CMK (cell line): ENCODE measurements around the gene SRM.
A peak's percentile ranks its signal among the peaks of the same experiment; 100 is the strongest.
"Not testable (repeated sequence)": the region's sequence is repeated elsewhere in the genome, so short reads cannot be mapped to it uniquely, and the experiment has no call there.

ENCODE experiments used
- DNase-seq: peaks from one replicate; pipeline ENCODE4 v3.0.0-alpha.2; 2010; ENCODE audit warnings: low read depth

SRM gene

GRCh38 chr1:11059968-11060830, at the start of gene SRM:
SRM (minus strand) TSS chr1:11060018; CDS start chr1:11059943, 75 bp downstream.
- DNase-seq = peak; percentile 85

- no peak for DNase-seq
Measured at GRCh38 chr1:11109047-11109760, 49.4 kb upstream of the SRM start.

GRCh38 chr1:11107599-11107998, 47.8 kb upstream of the SRM start:
- DNase-seq = no peak

- DNase-seq = no peak
Measured at GRCh38 chr1:11105586-11105985, 45.8 kb upstream of the SRM start.

DNA sequence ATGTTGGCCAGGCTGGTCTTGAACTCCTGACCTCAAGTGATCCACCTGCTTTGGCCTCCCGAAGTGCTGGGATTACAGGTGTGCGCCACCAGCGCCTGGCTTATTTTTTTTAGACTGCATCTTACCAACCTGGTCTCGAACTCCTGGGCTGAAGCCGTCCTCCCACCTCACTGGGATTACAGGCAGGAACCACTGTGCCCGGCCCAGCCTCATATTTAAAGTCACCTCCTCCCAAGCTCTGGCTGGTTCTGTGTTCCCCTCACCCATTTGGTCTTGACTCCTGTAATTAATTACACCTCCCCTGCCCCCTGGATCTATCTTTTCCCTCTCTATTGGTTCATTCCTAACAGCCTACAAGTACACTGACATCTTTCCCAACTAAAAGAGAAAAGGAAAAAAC, 41.5 kb upstream of the SRM start:
- no peak for DNase-seq

- not testable (repeated sequence) for DNase-seq
Measured at GRCh38 chr1:11100806-11101205, 41.0 kb upstream of the SRM start.

- no peak for DNase-seq
Measured at GRCh38 chr1:11100149-11100493, 40.3 kb upstream of the SRM start.

- peak; percentile 91 for DNase-seq
Measured at GRCh38 chr1:11099310-11100148, 39.7 kb upstream of the SRM start, which contains the start of gene EXOSC10. EXOSC10 (minus strand) TSS chr1:11099869; CDS start chr1:11099831, 38 bp downstream.

DNA sequence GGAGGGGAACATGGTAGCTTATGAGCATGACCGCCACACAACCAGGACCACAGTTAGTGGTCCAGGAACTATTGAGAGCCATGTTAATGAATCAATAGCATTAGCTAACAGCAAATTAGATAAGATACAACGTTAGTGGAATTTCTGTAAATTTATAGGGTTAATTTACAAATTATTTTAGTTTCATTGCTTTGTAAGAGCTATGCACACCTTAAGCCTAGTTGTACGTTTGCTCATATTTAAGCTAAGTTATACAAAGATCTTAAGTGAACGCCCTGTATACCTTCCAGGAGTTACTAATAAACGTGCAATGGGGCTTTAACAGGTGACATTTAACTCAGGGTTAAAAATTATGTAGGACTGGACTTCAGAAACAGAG, 39.1 kb upstream of the SRM start:
- DNase-seq = no peak

- DNase-seq = not testable (repeated sequence)
Measured at GRCh38 chr1:11083784-11084183, 24.0 kb upstream of the SRM start.

- DNase-seq = no peak
Measured at GRCh38 chr1:11080931-11081330, 21.1 kb upstream of the SRM start.

GRCh38 chr1:11078631-11079030, 18.8 kb upstream of the SRM start:
- no peak for DNase-seq

GRCh38 chr1:11073398-11073797, 13.6 kb upstream of the SRM start:
- not testable (repeated sequence) for DNase-seq

- DNase-seq = no peak
Measured at GRCh38 chr1:11072216-11072917, 12.5 kb upstream of the SRM start.

- DNase-seq = no peak
Measured at GRCh38 chr1:11071463-11072215, 11.8 kb upstream of the SRM start.

GRCh38 chr1:11070876-11071275, 11.1 kb upstream of the SRM start:
- no peak for DNase-seq

GRCh38 chr1:11068600-11069473, 9.0 kb upstream of the SRM start:
- no peak for DNase-seq

DNA sequence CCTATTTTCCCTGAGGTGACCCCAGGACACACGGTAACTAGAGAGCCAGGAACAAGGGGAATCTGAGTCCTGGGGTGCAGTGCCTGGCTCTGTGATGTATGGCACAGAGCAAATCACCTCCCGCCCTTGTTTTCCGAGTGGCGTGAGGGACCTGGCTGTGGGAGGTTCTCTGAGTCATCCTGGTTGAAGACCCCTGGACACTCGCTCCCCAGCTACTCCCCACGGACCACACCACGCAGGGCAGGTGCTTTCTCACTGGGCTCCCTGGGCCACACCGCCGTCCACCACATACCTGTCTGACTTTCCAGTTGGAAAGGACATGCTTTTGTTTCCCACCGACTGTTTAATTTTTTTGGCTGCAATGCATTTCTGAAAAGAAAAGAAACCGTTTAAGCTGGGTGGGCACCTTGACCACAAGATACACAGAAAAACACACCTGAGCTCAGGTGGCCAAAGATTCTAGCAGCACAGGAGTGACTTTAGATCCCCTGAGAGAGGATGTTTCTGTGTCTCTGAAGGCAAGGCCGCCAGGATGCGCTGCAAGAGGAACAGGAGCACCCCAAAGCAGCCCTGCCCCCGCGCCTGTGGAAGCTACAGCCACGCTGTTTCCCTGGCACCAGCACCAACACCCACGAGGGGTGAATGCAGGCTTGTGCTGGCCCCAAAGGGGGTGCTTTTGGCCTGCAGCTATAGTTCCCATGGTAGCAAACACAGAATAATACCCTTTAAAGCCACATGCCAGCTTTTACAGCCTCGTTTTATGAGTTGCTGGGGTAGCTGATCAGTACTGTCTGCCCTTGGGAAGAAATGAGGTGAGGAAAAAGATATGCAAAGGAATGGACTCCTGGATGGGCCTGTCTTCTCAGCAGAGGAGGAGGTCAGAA, 8.1 kb upstream of the SRM start:
- no peak for DNase-seq

GRCh38 chr1:11065796-11066195, 6.0 kb upstream of the SRM start:
- no peak for DNase-seq
